Stimulated activated CD8-positive, alpha-beta memory T cell treated with anti-CD3 and anti-CD28 coated beads, Interleukin-7, amount 100 ng/mL, for 48 hours (primary cell): ENCODE data around the gene HOXC10.

ENCODE experiments used
- DNase-seq, 2 donors: peaks; one replicate each; pipeline ENCODE4 v3.0.0-alpha.2; 2020; ENCODE audit warnings: low read depth in 1 of 2; ENCODE audit errors: extremely low read depth in 1 of 2

HOXC10 gene

DNA sequence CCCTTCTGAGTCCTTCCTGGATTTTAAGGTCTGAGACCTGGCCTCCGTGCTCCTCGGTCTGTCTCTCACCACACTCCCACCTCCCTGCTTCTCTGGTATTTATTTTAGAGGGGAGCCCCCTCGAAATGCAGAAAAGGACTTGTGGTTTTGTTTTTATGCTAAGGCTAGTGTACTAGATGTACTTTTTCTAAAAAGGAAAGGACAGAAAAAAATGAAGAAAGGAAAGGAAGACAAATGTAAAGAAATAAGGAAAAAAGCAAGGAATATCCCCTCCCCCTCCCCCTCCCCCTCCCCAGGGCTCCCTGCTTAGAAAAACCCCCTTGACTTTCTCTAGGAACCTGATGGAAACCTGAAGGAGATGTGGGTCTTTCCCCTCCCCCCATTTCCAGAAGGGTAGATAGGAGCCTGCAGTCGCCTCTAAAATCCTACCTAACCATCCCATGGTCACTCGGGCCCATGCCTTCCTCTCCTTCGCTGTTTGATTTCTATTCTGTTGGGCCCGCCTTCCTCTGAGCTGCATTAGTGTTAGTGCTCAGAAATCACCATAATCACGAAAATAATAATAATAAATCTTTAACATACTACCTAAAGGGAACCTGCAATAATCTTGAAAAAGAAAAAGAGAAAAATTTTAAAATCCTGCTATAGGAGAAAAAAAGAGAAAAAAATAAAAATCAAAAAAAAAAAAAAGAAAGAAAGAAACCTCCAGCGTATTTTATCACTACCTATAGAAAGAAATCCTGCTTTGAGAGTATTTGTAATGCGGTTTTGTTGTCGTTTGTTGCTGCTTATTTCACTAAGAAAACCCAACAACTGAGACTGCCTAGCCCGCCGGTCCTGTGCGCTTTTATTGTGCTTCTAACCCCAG lies 27.0 kb downstream of the HOXC10 start:
- DNase-seq = no peak

DNA sequence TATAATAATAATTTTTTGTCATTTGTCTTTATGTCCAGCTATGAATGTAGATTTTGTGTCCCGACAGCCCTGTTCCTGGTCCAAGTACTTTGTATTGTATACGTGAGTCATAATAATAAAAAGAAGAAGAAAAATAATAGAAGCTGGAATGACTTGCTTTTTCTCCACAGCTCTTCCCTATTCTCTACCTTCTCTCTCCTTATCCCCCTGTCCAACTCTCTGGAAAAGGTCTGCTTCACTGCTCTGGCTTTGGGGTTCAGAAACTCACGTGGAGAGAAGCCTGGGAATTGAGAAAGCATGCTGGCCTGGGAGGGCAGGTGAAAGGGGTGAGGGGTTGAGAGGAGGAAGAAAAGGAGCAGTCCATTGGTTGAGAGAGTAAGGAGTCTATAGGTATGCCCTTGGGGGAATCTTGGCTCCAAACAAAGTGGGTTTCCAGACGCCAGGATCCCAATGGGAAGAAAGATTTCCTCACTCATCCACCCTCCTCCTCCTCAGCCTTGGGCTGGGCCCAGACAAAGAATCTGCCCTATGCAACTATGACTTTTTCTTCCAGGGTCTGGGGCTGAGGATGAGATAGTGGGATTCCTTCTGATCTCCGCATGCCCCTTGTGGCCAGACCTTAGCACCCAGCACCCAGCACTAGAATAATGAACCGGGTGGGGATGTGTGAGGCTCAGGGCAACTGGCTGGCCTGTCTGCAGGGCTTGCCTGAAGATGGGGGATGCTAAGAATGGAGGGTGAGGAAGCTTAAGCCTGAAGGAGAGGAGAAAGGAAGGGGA lies 27.9 kb downstream of the HOXC10 start:
- no peak for DNase-seq

DNA sequence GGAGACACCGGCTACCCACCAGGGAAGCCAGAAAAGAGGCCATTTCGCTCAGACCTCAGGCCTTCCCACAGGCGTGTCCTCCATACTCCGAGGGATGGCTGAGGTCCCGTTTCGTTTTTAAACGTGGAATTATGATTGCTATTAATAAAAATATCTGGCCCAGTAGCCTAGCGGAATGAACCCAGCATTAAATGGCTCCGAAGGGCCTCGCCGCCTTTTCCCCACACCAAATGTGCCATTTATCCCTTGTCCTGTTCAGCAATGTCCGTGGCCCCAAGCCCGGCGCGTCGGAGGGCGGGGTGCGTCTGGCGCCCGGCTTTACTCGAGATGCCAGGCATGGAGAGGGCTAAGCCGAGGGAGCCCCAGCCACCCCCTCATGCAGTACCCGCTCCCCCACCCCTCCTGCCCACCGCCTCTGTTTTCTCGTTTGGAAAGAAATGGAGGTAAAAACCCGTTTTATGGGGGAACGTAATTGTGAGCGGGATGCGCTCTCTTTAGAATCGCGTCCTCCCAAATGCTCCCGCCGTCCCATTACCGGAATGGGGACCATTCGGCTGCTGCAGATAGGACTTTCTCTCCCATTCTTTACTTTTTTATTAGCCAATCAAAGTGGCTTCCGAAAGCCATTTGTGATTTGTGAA lies 29.6 kb downstream of the HOXC10 start:
- DNase-seq = no peak

DNA sequence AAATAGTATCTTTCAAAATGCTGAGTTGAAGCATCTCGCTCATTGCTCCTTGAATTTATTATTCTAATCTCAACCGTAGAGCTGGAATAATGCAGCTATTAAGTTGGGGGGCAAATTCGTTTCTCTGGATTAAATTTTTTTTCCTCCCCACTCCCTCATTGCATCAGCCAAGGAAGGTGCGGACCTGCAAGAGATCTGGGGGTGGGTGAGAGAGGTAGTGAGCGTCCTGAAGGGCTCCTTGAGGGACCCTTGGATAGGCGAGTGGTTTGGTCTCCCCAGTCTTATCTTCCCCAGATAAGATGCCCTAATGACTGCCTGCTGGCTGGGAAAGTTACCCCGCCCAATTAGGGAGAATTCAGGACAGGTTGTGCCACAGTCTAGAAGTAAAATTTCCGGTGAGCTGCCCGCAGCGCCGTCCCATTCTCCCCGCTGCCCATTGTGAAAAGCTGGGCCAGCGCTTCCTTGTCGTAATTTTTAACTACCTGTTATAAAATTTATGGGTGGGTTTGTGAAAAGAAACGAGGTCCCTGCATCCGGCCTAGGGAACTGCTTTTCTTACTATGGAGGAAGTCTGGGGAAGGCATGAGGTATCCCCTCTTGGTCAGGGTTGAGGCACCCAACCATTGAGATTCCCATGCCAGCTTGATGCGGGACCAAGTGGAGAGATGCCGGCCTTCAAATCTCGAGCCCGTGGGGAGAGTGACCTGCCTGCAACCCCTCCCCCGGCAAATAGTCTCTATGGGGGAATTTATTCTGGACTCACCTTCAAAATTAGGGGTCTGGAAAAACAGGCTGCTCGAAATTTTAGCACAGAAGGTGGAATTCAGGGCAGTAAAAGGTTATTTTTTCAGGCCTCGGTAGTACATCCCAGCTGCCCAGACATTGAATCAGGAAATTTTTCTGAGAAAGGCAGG lies 30.3 kb downstream of the HOXC10 start:
- no peak for DNase-seq

- DNase-seq = no peak
Observed at GRCh38 chr12:54016051-54016450, 31.1 kb downstream of the HOXC10 start.

- DNase-seq = no peak
Observed at GRCh38 chr12:54016478-54016964, 31.6 kb downstream of the HOXC10 start.

DNA sequence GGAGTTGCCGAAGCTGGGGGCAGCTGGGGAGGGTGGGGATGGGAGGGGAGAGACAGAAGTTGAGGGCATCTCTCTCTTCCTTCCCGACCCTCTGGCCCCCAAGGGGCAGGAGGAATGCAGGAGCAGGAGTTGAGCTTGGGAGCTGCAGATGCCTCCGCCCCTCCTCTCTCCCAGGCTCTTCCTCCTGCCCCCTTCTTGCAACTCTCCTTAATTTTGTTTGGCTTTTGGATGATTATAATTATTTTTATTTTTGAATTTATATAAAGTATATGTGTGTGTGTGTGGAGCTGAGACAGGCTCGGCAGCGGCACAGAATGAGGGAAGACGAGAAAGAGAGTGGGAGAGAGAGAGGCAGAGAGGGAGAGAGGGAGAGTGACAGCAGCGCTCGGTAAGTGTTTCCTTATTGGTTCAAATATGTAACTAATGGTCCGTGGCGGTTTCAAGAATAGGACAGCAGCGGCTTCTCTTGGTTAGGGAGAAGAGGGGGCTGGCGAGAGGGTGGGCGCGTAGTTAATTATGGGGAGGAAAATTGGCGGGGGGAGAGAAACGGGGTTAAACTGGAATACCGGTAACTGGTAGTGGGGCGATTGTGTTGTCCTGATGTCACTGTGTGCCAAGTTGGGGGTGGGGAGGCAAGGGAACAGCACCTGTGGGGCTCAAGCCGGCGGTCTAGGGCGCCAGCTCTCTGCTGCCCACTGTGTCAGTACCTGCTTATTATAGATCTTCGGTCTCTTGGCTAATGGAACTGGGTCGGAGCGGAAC lies 32.3 kb downstream of the HOXC10 start:
- no peak for DNase-seq

DNA sequence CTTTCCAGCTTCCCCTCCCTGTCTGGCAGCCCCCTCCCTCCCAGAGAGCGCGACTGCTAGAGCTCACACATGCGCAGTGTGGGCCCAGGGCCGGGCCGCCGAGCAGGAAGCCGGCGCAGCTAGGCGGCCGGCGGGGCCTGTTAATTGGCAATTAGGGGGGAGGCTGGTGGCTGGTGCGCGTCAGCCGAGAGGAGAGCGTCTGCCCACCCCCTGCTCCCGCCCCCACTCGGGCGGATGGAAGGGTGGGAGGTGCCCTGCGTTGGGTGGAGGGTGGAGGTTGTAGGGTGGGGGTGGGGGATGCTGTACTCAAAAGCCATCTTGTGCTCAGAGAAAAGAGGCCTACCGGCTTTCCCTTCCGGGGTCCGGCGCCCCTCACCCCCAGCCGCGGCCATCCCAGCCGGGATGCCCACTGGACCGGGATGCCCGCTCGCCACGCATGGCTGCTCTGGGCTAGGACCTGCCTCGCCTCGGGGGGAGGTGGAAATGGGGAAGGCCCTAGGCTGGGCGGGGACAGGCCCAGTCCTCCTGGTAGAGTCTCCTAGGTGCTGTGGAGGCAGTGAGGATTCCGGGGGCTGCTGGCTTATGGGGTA lies 33.0 kb downstream of the HOXC10 start:
- peak; percentile 47 to 54 for DNase-seq

DNA sequence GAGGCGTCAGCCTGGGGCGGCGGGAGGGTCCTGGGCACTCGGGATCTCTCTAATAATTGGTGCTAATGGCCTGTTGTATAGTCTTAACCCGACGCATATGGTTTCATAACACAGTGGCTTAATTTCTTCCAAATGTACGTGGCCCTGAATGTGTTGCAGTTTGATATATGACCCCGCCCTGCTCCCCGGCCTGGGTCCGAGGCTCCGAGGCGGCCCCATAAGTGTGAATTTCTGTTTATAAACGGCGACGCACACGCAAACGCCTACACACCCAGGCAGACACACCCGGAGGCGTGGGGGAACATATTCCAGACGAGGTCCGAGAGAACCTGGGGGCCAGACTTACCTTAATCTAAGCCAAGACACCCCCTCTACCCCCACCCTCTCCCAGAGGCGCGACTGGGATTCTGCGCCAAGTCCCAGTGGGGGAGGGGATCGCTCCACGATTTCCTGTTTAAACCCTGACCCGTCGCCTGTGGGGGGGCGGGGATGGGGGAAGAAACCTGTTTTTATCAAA lies 33.6 kb downstream of the HOXC10 start:
- no peak for DNase-seq

- DNase-seq = no peak
Observed at GRCh38 chr12:54019091-54019811, 34.3 kb downstream of the HOXC10 start.

GRCh38 chr12:54019924-54020590 lies 35.1 kb downstream of the HOXC10 start:
- no peak for DNase-seq

- DNase-seq = no peak
Observed at GRCh38 chr12:54020591-54021405, 35.9 kb downstream of the HOXC10 start.

DNA sequence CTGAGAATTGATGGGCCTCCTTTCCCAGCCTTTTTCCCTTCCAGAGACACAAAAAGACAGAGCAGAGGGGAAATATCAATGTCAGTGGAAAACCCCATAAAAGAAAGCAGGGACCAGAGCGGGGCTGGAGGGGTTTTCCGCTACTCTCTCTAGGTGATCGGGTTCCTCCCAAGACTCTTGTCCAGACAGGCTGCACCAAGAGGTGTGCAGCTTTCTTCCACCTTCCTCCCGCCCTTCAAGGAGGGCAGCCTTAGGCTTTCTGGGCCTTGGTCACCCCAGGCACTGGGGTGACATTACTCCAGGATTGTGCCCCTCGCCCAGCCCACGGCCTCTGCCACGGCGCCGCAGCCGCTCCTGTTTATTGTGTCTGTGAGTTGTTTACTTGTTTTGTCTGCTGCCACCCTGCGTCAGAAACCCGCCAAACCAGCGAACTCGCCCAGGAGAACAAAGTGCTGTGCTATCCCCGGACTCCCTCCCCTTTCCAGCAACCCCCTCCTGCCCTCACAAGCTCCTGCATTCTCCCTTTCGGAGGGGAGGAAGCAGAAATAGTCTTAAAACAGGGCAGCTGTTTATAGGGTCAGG lies 36.6 kb downstream of the HOXC10 start:
- no peak for DNase-seq

DNA sequence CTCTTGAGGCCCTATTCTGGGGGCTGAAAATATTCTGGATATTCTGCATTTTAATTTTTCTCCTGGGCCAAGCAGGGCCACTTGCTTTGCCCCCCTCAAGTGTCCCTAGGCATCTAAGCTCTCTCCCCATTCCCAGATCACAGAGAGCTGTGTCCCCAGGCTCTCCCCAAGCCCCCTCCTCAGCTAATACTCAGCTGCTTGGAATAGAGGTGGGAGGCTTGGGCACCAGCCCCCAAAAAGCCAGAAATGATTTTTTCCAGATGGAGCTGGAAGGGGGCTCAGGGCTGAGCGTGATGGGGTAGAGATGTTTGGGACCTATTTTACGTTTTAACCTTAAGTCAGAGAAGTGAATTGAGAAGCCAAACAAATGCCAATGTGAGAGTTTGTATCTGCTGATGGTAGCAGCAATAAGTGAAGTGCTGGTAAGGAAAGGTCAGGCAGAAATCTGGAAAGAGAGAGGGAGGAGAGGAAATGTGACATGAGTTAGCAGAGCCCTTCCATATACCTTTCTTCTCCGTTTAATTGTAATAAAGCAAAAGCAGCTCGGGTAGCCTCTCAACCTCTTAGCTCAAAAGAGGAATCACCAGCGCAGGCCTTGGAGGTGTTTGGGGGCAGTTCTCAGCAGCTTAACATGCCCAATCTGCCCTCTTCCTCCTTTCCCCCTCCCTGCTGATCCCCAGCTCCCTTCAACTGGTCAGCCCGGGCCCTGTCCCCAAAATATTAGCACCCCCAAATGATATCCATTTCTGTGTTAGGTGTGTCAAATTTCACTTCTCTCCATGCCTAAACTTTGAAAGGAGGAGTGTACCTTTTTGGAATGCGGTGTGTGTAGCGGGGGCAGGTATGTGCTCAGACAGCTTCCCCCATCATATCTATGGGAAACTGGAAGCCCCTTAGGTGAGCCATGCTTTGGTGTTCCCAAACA lies 38.3 kb downstream of the HOXC10 start:
- no peak for DNase-seq

DNA sequence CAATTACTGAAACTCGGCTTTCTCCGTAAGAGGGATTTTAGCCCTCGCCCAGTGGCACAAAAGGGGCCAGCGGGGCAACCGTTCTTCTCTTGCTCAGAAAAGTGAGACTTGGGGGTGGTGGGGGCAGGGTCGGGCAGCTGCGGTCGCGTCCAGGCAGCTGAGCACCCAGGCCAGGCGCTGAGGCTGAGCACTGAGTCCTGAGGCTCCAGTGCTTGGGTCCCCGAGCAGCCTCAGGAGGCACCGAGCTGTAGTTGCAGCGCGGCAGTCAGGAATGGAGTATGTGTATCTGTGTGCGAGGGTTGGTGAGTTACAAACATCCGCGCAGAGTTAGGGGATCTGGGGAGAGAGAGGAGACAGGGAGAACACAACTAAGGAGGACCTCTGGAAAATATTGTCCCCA lies 39.2 kb downstream of the HOXC10 start:
- no peak for DNase-seq
